Activated gamma-delta T cell treated with anti-CD3 and anti-CD28 coated beads, Interleukin-2, amount 50 U/mL, for 16 hours (primary cell): Measurements from ENCODE around the gene CEP70.
"Not testable (repeated sequence)": the region's sequence is repeated elsewhere in the genome, so short reads cannot be mapped to it uniquely, and the experiment has no call there.

Source experiments
- DNase-seq: peaks from one replicate; pipeline ENCODE4 v3.0.0-alpha.2; 2020; ENCODE audit warnings: low read depth

CEP70 gene

GRCh38 chr3:138511945-138512344 is 82.1 kb downstream of the CEP70 start:
- no peak for DNase-seq

GRCh38 chr3:138509586-138509985 is 84.5 kb downstream of the CEP70 start:
- no peak for DNase-seq

- DNase-seq, result no peak
Measured at GRCh38 chr3:138507524-138507923, 86.5 kb downstream of the CEP70 start.

GRCh38 chr3:138498991-138499390 is 95.1 kb downstream of the CEP70 start:
- no peak for DNase-seq

GRCh38 chr3:138497851-138498250 is 96.2 kb downstream of the CEP70 start:
- no peak for DNase-seq

GRCh38 chr3:138497021-138497420 is 97.0 kb downstream of the CEP70 start:
- DNase-seq, result no peak

- DNase-seq, result no peak
Measured at GRCh38 chr3:138496436-138496835, 97.6 kb downstream of the CEP70 start.

GRCh38 chr3:138495638-138496037 is 98.4 kb downstream of the CEP70 start:
- not testable (repeated sequence) for DNase-seq

- DNase-seq, result no peak
Measured at GRCh38 chr3:138494607-138494929, 99.5 kb downstream of the CEP70 start.

- DNase-seq, result no peak
Measured at GRCh38 chr3:138493804-138494606, 100.1 kb downstream of the CEP70 start.

GRCh38 chr3:138492980-138493675 is 100.9 kb downstream of the CEP70 start:
- DNase-seq, result no peak

- DNase-seq, result no peak
Measured at GRCh38 chr3:138491971-138492370, 102.1 kb downstream of the CEP70 start.

- DNase-seq, result not testable (repeated sequence)
Measured at GRCh38 chr3:138486580-138486979, 107.5 kb downstream of the CEP70 start.

- DNase-seq, result not testable (repeated sequence)
Measured at GRCh38 chr3:138484672-138485071, 109.4 kb downstream of the CEP70 start.

- DNase-seq, result no peak
Measured at GRCh38 chr3:138479438-138479863, 114.6 kb downstream of the CEP70 start.

GRCh38 chr3:138477801-138478200 is 116.3 kb downstream of the CEP70 start:
- no peak for DNase-seq

- no peak for DNase-seq
Measured at GRCh38 chr3:138477120-138477519, 116.9 kb downstream of the CEP70 start.

GRCh38 chr3:138476526-138476925 is 117.5 kb downstream of the CEP70 start:
- no peak for DNase-seq

GRCh38 chr3:138474163-138474562 is 119.9 kb downstream of the CEP70 start:
- DNase-seq, result no peak

GRCh38 chr3:138473391-138473790 is 120.7 kb downstream of the CEP70 start:
- DNase-seq, result no peak

GRCh38 chr3:138472141-138472825 is 121.8 kb downstream of the CEP70 start:
- DNase-seq, result no peak

- DNase-seq, result no peak
Measured at GRCh38 chr3:138471481-138471880, 122.6 kb downstream of the CEP70 start.

GRCh38 chr3:138470687-138471086 is 123.4 kb downstream of the CEP70 start:
- no peak for DNase-seq
